Esophagus squamous epithelium (tissue), 5 donors: ENCODE results near the gene MMP26. TPM values are rescaled to one million over a fixed set of nuclear protein-coding genes. Genes with fewer than 3 reads are reported as not detected.

ENCODE experiments used
- DNase-seq: peaks from one replicate; lab custom pipeline; 2025; lab: John Stamatoyannopoulos, UW
- H3K27ac ChIP-seq, 4 donors: fragments of 200-600 bp; sonication (generic); one replicate each; pipeline ENCODE4 v1.5.1; 2016 to 2019; ENCODE audit warnings: mild to moderate bottlenecking in 1 of 4
- H3K27me3 ChIP-seq, 4 donors: fragments of 200-600 bp; sonication (generic); 1 replicate in 3 of 4; 2 replicates in 1 of 4; pipeline versions ENCODE4 v1.5.1 to v1.6.0; 2017 to 2021; ENCODE audit warnings: antibody characterized with exemption in 1 of 4
- H3K36me3 ChIP-seq, 3 donors: fragments of 200-600 bp; sonication (generic); one replicate each; pipeline ENCODE4 v1.5.1; 2016 to 2019
- H3K4me1 ChIP-seq, 3 donors: fragments of 200-600 bp; sonication (generic); one replicate each; pipeline ENCODE4 v1.5.1; 2017 to 2019
- H3K4me3 ChIP-seq, 4 donors: fragments of 200-600 bp; sonication (generic); 1 replicate in 3 of 4; 2 replicates in 1 of 4; pipeline ENCODE4 v1.5.1; 2016 to 2019; ENCODE audit warnings: mild to moderate bottlenecking in 2 of 4, moderate library complexity in 1 of 4
- H3K9me3 ChIP-seq, 3 donors: fragments of 200-600 bp; sonication (generic); one replicate each; pipeline ENCODE4 v1.5.1; 2016 to 2019
- POLR2A ChIP-seq, 4 donors: fragments of 450-650 bp; IDR thresholded peaks; one replicate each; pipeline ENCODE4 v1.6.1; 2017; ENCODE audit warnings: antibody characterized with exemption in 4 of 4, mild to moderate bottlenecking in 4 of 4, moderate library complexity in 3 of 4
- WGBS, 2 donors: methylation state at CpG; one replicate each; pipeline ENCODE4 v1.1.5; 2018; 5-methylcytosine and 5-hydroxymethylcytosine counted together
- intact Hi-C: fragments of 100-400 bp; cut with DNase I; formaldehyde crosslinking; loops from one replicate; pipeline ENCODE4 v1.15.0; 2022
- total RNA-seq, 4 donors: library from RNA; depleted of rRNA; stranded (reverse); fragments of >200 nt; gene quantifications; one replicate each; pipeline ENCODE4 v1.1.0, GENCODE V29; 2016
- TF ChIP-seq, protein P1 (sequence below), 6 experiments: fragments of 450-650 bp in 4 of 6; fragments of 200-600 bp in 2 of 6; sonication (generic) in 2 of 6; IDR thresholded peaks; one replicate each; pipeline ENCODE4 v1.5.1; 2016 to 2019; ENCODE audit warnings: antibody characterized with exemption in 6 of 6, mild to moderate bottlenecking in 4 of 6, moderate library complexity in 4 of 6
- donor health status: DM: yes; HTN: yes; CAD: no.

The MMP26 gene
- total RNA-seq, 4 donors from 2014 or later, result not detected

GRCh38 chr11:4664786-4665185 lies 39.8 kb upstream of the MMP26 start:
- no peaks in the 10 kb centered on the region for H3K4me1 ChIP-seq
- no peak for DNase-seq

GRCh38 chr11:4665424-4665823 lies 39.2 kb upstream of the MMP26 start:
- Histone ChIP-seq H3K4me3 (no peak overlapping the region), H3K9me3 (no peaks in the 10 kb centered on the region), H3K36me3 (no peaks in the 10 kb centered on the region), H3K27me3 (no peaks in the 10 kb centered on the region), H3K27ac (no peak overlapping the region), H3K4me1 (no peaks in the 10 kb centered on the region)
- intact Hi-C loops, result no loop called here
- WGBS, 2 donors, result 48 to 54% methylated on average over 2 of the region's 2 CpGs
- DNase-seq, result no peak
- no peak for TF ChIP-seq POLR2A (IDR thresholded peaks at IDR 0.05)
- TF ChIP-seq, protein P1, sequence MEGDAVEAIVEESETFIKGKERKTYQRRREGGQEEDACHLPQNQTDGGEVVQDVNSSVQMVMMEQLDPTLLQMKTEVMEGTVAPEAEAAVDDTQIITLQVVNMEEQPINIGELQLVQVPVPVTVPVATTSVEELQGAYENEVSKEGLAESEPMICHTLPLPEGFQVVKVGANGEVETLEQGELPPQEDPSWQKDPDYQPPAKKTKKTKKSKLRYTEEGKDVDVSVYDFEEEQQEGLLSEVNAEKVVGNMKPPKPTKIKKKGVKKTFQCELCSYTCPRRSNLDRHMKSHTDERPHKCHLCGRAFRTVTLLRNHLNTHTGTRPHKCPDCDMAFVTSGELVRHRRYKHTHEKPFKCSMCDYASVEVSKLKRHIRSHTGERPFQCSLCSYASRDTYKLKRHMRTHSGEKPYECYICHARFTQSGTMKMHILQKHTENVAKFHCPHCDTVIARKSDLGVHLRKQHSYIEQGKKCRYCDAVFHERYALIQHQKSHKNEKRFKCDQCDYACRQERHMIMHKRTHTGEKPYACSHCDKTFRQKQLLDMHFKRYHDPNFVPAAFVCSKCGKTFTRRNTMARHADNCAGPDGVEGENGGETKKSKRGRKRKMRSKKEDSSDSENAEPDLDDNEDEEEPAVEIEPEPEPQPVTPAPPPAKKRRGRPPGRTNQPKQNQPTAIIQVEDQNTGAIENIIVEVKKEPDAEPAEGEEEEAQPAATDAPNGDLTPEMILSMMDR (IDR thresholded peaks at IDR 0.05), result no peak

More at GRCh38 chr11:4664786-4665185, 39.8 kb upstream of the MMP26 start:
- no peaks in the 10 kb centered on the region for H3K36me3 ChIP-seq
- intact Hi-C loops, result no loop called here
- H3K27ac ChIP-seq, result no peak overlapping the region
- no peaks in the 10 kb centered on the region for H3K27me3 ChIP-seq
- H3K4me3 ChIP-seq, result no peak overlapping the region
- no peaks in the 10 kb centered on the region for H3K9me3 ChIP-seq
- TF ChIP-seq POLR2A (IDR thresholded peaks at IDR 0.05), result no peak
- TF ChIP-seq, protein P1 (IDR thresholded peaks at IDR 0.05), result no peak
- 62 to 72% methylated on average over 3 of the region's 3 CpGs for WGBS, 2 donors

DNA sequence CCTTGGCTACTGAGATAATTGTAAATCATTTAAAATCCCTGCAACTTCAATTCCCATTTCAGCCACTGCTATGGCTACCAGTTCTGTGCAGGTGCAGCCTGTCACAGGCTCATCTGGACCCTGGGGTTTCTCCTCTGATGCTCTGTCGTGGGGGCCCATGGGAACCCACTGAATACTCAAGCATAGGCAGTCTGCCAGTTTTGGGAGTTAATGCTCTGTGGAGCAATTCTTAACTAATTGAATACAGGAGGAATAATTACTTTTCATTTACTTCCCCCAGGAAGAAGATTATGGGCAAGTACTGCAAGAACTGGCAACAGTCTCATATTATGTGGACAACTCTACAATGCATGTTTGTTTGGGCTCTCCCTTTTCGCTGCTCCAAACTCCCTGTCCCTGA lies 32.8 kb upstream of the MMP26 start:
- TF ChIP-seq, protein P1 (IDR thresholded peaks at IDR 0.05), result no peak
- no peak for TF ChIP-seq POLR2A (IDR thresholded peaks at IDR 0.05)
- WGBS, 2 donors, result 71 to 82% methylated on average over 2 of the region's 2 CpGs
- H3K4me3 ChIP-seq, result no peak overlapping the region

GRCh38 chr11:4672470-4672869 lies 32.1 kb upstream of the MMP26 start:
- TF ChIP-seq POLR2A (IDR thresholded peaks at IDR 0.05), result no peak
- TF ChIP-seq, protein P1 (IDR thresholded peaks at IDR 0.05), result no peak
- no peak overlapping the region for H3K4me3 ChIP-seq
- H3K27ac ChIP-seq, result no peak overlapping the region
- DNase-seq, result no peak
- no peaks in the 10 kb centered on the region for H3K9me3 ChIP-seq
- H3K27me3 ChIP-seq, result no peaks in the 10 kb centered on the region
- intact Hi-C loops, result no loop called here
- no peaks in the 10 kb centered on the region for H3K4me1 ChIP-seq
- no peaks in the 10 kb centered on the region for H3K36me3 ChIP-seq
- 57 to 58% methylated on average over 3 of the region's 3 CpGs for WGBS, 2 donors

More for the DNA sequence above, 32.8 kb upstream of the MMP26 start:
- H3K9me3 ChIP-seq, result no peaks in the 10 kb centered on the region
- intact Hi-C loops, result no loop called here
- H3K4me1 ChIP-seq, result no peaks in the 10 kb centered on the region
- H3K27ac ChIP-seq, result no peak overlapping the region
- no peak for DNase-seq
- no peaks in the 10 kb centered on the region for H3K36me3 ChIP-seq
- H3K27me3 ChIP-seq, result no peaks in the 10 kb centered on the region

DNA sequence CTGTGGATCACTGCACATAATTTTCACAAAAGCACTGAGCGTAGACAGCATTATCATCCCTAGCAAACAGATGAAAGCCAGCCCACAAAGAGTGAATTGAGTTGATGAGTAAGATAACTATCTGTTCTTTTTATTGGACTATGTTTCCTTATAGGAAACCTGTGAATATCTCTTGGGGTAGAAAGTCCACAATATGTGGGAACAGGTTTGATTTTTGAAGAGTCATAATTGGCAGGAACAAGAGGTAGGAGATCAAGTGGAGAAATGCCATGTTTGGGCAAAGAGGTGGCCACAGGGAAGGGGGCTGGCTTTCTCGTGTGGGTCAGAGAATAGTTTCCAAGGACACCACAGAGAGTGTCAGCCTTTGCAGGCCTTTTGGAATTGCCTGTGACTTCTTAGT lies 30.8 kb upstream of the MMP26 start:
- Histone ChIP-seq H3K27me3 (no peaks in the 10 kb centered on the region), H3K4me3 (no peak overlapping the region), H3K4me1 (no peaks in the 10 kb centered on the region), H3K27ac (no peak overlapping the region), H3K9me3 (no peaks in the 10 kb centered on the region), H3K36me3 (no peaks in the 10 kb centered on the region)
- intact Hi-C loops, result no loop called here
- TF ChIP-seq POLR2A (IDR thresholded peaks at IDR 0.05), result no peak
- TF ChIP-seq, protein P1 (IDR thresholded peaks at IDR 0.05), result no peak
- WGBS, 2 donors, result 68 to 80% methylated on average over 2 of the region's 2 CpGs
- DNase-seq, result no peak
